ENCODE data around the gene HEG1. TPM values are rescaled to one million over a fixed set of nuclear protein-coding genes. Genes with fewer than 3 reads are reported as not detected.

HEG1 gene
- total and polyA plus RNA-seq, 2 of the 8 experiments (the other 6 are each of a cell fraction or from before 2014, with no cell fraction given), result 5.3 to 9.7 TPM

DNA sequence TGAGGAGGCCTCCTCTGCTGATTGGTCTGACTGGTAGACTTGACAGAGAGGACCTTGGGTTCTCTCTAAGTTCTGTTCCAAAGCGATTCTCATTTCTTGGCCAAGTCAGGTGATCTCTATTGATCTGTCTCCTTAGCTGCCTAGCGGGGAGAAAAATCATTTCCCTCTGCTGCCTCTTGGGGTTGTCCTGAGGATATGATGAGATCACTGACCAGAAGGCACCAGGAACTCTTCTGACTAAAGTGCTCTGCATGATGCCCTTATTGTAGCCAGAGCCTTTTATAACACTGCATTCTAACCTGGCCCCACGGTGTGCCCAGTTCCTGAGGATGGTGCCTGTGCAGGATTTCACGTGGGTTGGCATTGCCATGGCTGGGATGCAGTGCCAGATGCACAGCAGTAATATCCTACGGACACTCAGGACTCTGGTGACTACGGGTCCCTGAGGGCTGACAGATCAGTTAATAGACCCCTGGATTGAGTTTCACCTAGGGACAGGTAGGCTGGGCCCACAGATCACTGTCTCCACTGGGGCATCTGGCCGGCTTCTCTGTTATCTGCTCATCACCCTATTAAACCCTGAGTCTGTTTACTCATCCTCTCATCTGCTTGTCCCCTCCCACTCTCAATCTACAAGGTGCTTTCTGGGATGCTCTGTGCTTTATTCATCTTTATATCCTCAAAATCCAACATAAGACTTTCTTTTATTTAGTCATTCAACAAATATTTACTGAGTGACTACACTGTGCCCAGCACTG is 3.9 kb upstream of the HEG1 start:
- Histone ChIP-seq H4K20me1 (replicated peaks in 1 of 2; ENCODE audit: control insufficient read depth in 1 of 2, insufficient read depth in 2 of 2, low read length in 2 of 2) (no peaks in the 10 kb centered on the region), H3K9ac (replicated peaks in 1 of 4; ENCODE audit: extremely low read depth in 1 of 4, low read depth in 3 of 4, low read length in 3 of 4) (no peak overlapping the region), H3K14ac (ENCODE audit: insufficient read length) (no peak overlapping the region), H3K36me3 (ENCODE audit: control insufficient read depth in 2 of 4, insufficient read depth in 4 of 4, low read length in 3 of 4) (no peaks in the 10 kb centered on the region), H3K23ac (ENCODE audit: insufficient read length) (no peak overlapping the region), H4K5ac (ENCODE audit: insufficient read length, low read depth, low read length) (no peak overlapping the region), H3K4me1 (replicated peaks in 1 of 4; ENCODE audit: control insufficient read depth in 3 of 4, insufficient read depth in 4 of 4, low read length in 3 of 4) (peaks cover 3 to 18% (median 6%) of the 10 kb centered on the region in 4 experiments; a peak in 6 of 7 replicates), H2BK12ac (ENCODE audit: low read depth, low read length) (no peak overlapping the region; the same call in 1 of the 2 replicates), H2AK5ac (ENCODE audit: low read depth, low read length) (no peak overlapping the region), H3K27ac (ENCODE audit: low read depth, low read length) (no peak overlapping the region), H3K27me3 (replicated peaks in 1 of 4; ENCODE audit: control insufficient read depth in 3 of 4, extremely low read depth in 1 of 4, insufficient read depth in 3 of 4, low read length in 3 of 4) (peaks cover 7 to 26% (median 16%) of the 10 kb centered on the region in 4 experiments), H4K8ac (ENCODE audit: extremely low read depth, insufficient read depth, low read length) (no peak overlapping the region), H2BK20ac (ENCODE audit: low read length) (no peak overlapping the region), H3K4ac (replicated peaks; ENCODE audit: insufficient read length, low read depth, low read length) (no peak overlapping the region), H2BK120ac (replicated peaks; ENCODE audit: low read depth, low read length) (no peak overlapping the region), H3K79me1 (ENCODE audit: low read depth, low read length) (no peaks in the 10 kb centered on the region), H4K91ac (replicated peaks; ENCODE audit: insufficient read length, low read length) (no peak overlapping the region), H3K23me2 (ENCODE audit: low read depth, low read length) (peaks cover 8% of the 10 kb centered on the region; the same call in 1 of the 2 replicates), H3K18ac (ENCODE audit: extremely low read depth, low read length) (no peak overlapping the region), H3K9me3 (ENCODE audit: insufficient read depth in 2 of 2, low read depth in 1 of 2, low read length in 1 of 2) (no peaks in the 10 kb centered on the region), H3K56ac (replicated peaks; ENCODE audit: insufficient read length, low read depth, low read length) (no peak overlapping the region), H3K79me2 (ENCODE audit: control insufficient read depth in 1 of 2, insufficient read depth in 2 of 2, low read length in 2 of 2) (no peaks in the 10 kb centered on the region), H2BK5ac (ENCODE audit: low read depth, low read length) (no peak overlapping the region), H2BK15ac (ENCODE audit: low read length) (0 out of 2 replicates have a peak overlapping the region, but pooled peaks have one; percentile 62), H3K4me2 (ENCODE audit: insufficient read depth in 1 of 2, low read depth in 2 of 2, low read length in 2 of 2) (no peak overlapping the region), H3K4me3 (ENCODE audit: extremely low read depth in 1 of 4, insufficient read depth in 2 of 4, low read depth in 3 of 4, low read length in 4 of 4) (no peak overlapping the region), H2AFZ (ENCODE audit: low read length) (no peak overlapping the region)
- DNase-seq (ENCODE audit: low read depth in 1 of 2, low spot score in 2 of 2) (no peak), FAIRE-seq (no peak)
- CTCF ChIA-PET (ENCODE audit: partially characterized antibody), result no interaction called here
- POLR2A ChIA-PET (ENCODE audit: partially characterized antibody), result no interaction called here
- TF ChIP-seq CREB1 (IDR thresholded peaks at IDR 0.05) (no peak), BCL11A (IDR thresholded peaks at IDR 0.05; ENCODE audit: low read depth in 2 of 2, low read length in 2 of 2) (no peak), BRCA1 (IDR thresholded peaks at IDR 0.05; ENCODE audit: low read depth, low read length) (no peak), TBP (IDR thresholded peaks at IDR 0.05; ENCODE audit: low read depth, low read length) (no peak)
- WGBS, 2 experiments (ENCODE audit: extremely low coverage in 1 of 2, insufficient coverage in 1 of 2, insufficient read length in 1 of 2, insufficient replicate concordance in 2 of 2, low coverage in 1 of 2, low lambda C conversion rate in 2 of 2, missing lambda C conversion rate in 1 of 2), result 80% methylated on average over 7 of the region's 7 CpGs; no CpG with 5 or more reads in 1 of the 2 experiments

Measured in H1 (cell line).